OCI-LY7 (cell line): Measurements from ENCODE around the gene ALOX5.

ENCODE experiments used
- EZH2phosphoT487 ChIP-seq: fragments of 200-600 bp; sonication (generic); IDR thresholded peaks from 2 replicates; pipeline ENCODE4 v1.6.1; 2018; ENCODE audit warnings: low read depth, borderline replicate concordance, mild to moderate bottlenecking, mixed run types, antibody characterized with exemption, low read length, moderate library complexity, mixed read lengths
- TF ChIP-seq, protein P1 (sequence below): fragments of 200-600 bp; sonication (generic); conservative IDR thresholded peaks from 2 replicates; pipeline ENCODE4 v1.5.1; 2014; ENCODE audit warnings: mild to moderate bottlenecking, antibody characterized with exemption, low read length, moderate library complexity, mixed read lengths

DNA sequence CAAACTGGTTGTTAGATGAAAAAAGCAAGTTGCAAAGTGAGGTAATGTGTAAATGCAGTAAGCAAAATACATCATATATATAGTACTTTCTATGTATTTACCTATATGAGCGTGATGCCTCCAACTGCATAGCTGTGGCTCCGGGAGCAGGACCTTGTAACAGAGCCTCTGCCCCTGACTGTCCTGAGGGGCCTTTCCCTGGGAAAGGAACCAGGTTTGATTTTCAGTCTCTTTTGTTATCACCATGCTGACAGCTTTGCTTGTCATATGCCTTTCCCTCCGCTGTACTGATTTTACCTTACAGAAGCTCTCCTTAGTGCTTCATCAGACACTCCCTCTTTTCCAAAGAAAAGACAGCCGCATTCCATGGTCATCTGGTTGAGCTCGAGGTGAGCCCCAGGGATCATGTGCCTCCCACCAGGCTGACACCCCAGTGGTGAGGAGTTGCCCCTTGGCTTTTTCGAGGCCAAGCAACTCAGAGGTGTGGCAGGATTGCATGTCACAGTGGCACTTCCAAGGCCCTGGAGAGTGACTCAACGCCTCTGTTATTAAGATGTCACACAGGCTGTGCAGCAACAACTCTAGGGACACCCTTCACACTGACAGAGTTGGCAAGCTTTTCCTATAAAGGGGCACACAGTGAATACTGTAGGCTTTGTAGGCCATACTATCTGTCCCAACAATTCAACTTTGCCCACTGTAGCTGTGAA, 78.9 kb downstream of the ALOX5 start:
- TF ChIP-seq, protein P1, sequence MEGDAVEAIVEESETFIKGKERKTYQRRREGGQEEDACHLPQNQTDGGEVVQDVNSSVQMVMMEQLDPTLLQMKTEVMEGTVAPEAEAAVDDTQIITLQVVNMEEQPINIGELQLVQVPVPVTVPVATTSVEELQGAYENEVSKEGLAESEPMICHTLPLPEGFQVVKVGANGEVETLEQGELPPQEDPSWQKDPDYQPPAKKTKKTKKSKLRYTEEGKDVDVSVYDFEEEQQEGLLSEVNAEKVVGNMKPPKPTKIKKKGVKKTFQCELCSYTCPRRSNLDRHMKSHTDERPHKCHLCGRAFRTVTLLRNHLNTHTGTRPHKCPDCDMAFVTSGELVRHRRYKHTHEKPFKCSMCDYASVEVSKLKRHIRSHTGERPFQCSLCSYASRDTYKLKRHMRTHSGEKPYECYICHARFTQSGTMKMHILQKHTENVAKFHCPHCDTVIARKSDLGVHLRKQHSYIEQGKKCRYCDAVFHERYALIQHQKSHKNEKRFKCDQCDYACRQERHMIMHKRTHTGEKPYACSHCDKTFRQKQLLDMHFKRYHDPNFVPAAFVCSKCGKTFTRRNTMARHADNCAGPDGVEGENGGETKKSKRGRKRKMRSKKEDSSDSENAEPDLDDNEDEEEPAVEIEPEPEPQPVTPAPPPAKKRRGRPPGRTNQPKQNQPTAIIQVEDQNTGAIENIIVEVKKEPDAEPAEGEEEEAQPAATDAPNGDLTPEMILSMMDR = no peak
- TF ChIP-seq EZH2phosphoT487 = no peak
